Activated CD4-positive, alpha-beta T cell treated with anti-CD3 and anti-CD28 coated beads, Interleukin-2, amount 50 U/mL, for 24 hours (primary cell): Measurements from ENCODE around the gene GDF11.

Source experiments
- DNase-seq, 2 donors: peaks; one replicate each; pipeline ENCODE4 v3.0.0-alpha.2; 2020; ENCODE audit warnings: low read depth in 1 of 2, low spot score in 1 of 2

The GDF11 gene

GRCh38 chr12:55706568-55707218 is 36.2 kb upstream of the GDF11 start:
- no peak for DNase-seq

GRCh38 chr12:55707219-55707671 is 35.7 kb upstream of the GDF11 start:
- no peak for DNase-seq

GRCh38 chr12:55707841-55708694 is 34.9 kb upstream of the GDF11 start, which contains the start of gene ITGA7:
ITGA7 (minus strand) TSS chr12:55707904; CDS start chr12:55707682, 222 bp downstream.
- peak in 1 of 2 donors; percentile 43 for DNase-seq

- DNase-seq = no peak
Measured at GRCh38 chr12:55708695-55709233, 34.2 kb upstream of the GDF11 start.

GRCh38 chr12:55711786-55712553 is 31.0 kb upstream of the GDF11 start:
- DNase-seq = no peak

GRCh38 chr12:55712700-55713415 is 30.1 kb upstream of the GDF11 start:
- DNase-seq = no peak

GRCh38 chr12:55713721-55714120 is 29.2 kb upstream of the GDF11 start:
- no peak for DNase-seq

- DNase-seq = no peak
Measured at GRCh38 chr12:55715169-55715764, 27.7 kb upstream of the GDF11 start.

GRCh38 chr12:55715833-55716581 is 26.9 kb upstream of the GDF11 start, which contains the start of gene BLOC1S1:
BLOC1S1 (plus strand) TSS chr12:55716046; CDS start chr12:55716052, 6 bp downstream.
- DNase-seq = peak; percentile 90 to 91

GRCh38 chr12:55716582-55716957 is 26.4 kb upstream of the GDF11 start:
- DNase-seq = no peak

GRCh38 chr12:55717011-55718007 is 25.6 kb upstream of the GDF11 start:
- no peak for DNase-seq

- no peak for DNase-seq
Measured at GRCh38 chr12:55718015-55718414, 24.9 kb upstream of the GDF11 start.

- no peak for DNase-seq
Measured at GRCh38 chr12:55718624-55719275, 24.2 kb upstream of the GDF11 start.

- DNase-seq = no peak
Measured at GRCh38 chr12:55719371-55719770, 23.6 kb upstream of the GDF11 start.

GRCh38 chr12:55720071-55720564 is 22.8 kb upstream of the GDF11 start, which contains the start of gene RDH5:
RDH5 (plus strand) TSS chr12:55720393; CDS start chr12:55721185, 792 bp downstream.
- no peak for DNase-seq

- DNase-seq = no peak
Measured at GRCh38 chr12:55720894-55721444, 22.0 kb upstream of the GDF11 start.

GRCh38 chr12:55721601-55722213 is 21.2 kb upstream of the GDF11 start:
- DNase-seq = no peak
